Activated T-helper 9 cell treated with anti-CD3 and anti-CD28 coated beads, Interleukin-2, amount 50 U/mL, for 16 hours (primary cell): ENCODE measurements around the gene STK17A.
A peak's percentile ranks its signal among the peaks of the same experiment; 100 is the strongest.
"Not testable (repeated sequence)": the region's sequence is repeated elsewhere in the genome, so short reads cannot be mapped to it uniquely, and the experiment has no call there.

Experiments used
- DNase-seq: peaks from one replicate; pipeline ENCODE4 v3.0.0-alpha.2; 2020; ENCODE audit warnings: low read depth

Gene STK17A

DNA sequence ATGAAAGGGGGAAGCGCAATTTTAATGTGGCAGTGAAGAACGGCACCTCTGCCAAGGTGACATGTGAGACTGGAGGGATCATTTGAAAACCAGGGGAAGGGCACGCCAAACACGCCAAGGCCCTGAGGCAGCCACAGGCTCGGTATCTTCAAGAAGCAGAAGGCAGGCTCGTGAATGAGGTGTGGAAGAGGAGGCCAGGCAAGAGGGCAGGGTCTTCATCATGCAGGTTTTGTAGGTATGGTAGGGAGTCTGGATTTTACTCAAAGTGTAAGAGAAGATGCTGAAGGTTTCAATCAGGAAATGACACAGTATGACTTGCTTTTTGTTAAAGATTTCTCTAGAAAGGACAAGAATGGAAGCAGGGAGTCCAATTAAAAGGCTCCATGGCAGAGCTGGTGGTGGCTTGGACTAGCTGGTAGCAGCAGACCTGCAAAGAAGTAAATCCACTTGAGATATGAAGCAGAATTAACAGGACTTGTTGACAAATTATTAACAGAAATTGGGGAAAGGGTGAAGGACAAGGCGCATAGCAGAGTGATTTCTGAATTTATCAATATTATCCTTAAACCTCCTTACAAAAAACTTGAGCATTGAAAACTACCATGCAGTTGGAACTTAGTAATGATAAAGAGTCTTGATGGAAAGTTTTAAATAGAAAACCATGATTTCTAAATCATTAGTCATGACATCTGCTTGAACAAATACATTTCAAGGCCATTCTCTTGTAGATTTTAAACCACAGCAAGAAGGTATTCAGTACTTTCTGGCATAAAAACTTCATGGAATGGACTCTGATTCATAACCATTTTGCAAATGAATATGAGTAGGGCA, 76.0 kb downstream of the STK17A start:
- DNase-seq: no peak

DNA sequence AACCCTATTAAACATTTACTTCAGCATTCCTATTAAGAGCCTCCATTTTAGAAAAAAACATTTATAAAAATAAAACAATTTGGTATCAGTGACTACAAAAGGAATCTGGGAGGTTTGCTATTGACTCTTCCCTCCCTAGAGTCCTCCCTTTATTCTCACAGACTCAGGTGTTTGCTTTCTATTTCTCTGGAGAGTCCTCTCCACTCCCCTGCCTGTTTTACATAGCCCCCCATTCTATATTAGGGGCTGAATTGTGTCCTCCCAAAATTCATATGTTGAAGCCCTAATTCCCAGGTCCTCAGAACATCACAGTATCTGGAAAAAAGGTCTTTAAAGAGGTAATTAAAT, 76.6 kb downstream of the STK17A start:
- no peak for DNase-seq

DNA sequence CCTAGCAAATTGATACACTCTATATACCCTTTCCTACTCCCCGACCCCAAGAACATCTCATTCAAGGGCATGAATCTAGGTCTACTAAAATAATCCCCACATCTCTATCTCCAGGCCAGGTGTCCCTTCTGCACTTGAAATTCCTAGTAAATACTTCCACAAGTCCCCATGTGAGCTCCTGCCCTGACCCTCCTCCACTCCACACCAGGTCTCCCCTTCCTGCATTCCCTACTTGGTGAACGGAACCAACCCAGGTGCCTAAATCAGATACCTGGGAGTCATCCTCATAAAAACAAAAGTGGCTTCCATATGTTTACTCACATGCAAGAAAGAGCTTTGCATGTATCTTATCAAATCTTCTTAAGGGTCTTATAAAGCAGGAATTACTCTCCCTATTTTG, 77.2 kb downstream of the STK17A start:
- no peak for DNase-seq

GRCh38 chr7:43664681-43665080, 81.8 kb downstream of the STK17A start:
- DNase-seq: no peak

DNA sequence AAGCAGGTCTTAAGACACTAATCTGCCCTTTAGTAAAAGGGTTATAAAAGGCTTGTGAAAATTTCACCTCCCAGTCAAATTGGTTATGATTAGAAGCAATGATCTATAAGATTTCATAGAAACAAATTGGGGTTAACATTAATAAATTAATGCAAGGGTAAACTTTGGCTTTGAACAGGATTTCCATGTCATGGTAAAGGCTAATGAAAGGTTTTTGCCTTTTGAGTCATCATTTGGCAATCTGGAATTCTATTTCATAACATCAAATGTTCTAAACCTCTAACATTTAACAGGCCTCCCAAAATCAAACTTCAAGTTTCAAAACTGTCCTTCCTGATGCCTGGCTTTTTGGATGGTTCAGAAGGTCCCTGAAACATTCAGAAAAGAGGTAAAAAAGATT, 84.0 kb downstream of the STK17A start:
- no peak for DNase-seq

DNA sequence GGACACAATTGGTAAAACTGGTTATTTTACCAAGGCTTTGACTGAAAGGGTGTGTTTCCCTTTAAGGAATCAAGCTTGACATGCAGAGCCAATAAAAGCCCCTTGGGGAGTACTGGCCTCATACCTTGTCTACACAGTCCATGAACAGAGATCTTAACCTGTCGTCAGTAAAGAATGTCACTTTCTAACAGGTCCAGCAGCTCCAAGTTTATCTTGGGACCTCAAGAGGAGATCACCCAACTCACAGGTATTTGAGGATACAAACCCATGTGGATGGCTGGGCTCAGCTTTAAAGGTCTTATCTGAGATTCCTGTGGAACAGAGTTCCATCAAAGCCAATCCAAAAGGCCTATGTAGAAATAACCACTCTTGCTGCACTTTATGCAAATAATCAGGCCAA, 85.1 kb downstream of the STK17A start:
- no peak for DNase-seq

GRCh38 chr7:43669286-43670081, 86.6 kb downstream of the STK17A start:
- DNase-seq: peak; percentile 76

DNA sequence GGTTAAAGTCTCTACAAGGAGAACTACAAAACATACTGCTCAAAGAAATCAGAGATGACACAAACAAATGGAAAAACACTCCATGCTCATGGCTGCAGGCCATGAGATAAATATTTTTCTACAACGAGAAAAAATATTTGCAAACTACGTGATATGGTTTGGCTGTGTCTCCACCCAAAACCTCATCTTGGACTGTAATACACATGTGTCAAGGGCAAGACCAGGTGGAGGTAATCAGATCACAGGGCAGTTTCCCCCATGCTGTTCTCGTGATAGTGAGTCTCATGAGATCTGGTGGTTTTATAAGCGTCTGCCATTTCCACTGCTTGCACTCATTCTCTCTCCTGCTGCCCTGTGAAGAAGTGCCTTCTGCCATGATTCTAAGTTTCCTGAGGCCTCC, 88.6 kb downstream of the STK17A start:
- no peak for DNase-seq

GRCh38 chr7:43673243-43673976, 90.5 kb downstream of the STK17A start:
- not testable (repeated sequence) for DNase-seq

GRCh38 chr7:43674559-43675436, 91.9 kb downstream of the STK17A start:
- DNase-seq: no peak
